ENCODE data around the gene LRP1.
"Not testable (repeated sequence)": the region's sequence is repeated elsewhere in the genome, so short reads cannot be mapped to it uniquely, and the experiment has no call there.

Gene LRP1

DNA sequence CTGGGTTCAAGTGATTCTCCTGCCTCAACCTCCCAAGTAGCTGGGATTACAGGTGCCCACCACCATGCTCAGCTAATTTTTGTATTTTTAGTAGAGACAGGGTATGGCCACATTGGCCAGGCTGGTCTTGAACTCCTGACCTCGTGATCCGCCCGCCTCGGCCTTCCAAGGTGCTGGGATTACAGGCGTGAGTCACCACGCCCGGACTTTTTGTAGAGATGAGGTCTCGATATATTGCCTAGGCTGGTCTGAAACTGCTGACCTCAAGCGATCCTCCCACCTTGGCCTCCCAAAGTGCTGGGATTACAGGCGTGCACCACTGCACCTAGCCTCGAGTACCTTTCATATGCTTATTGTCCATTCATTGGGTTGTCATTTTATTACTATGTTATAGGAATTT, 7.6 kb upstream of the LRP1 start:
- not testable (repeated sequence) for H3K9ac ChIP-seq (ENCODE audit: low read depth, low read length); H3K27me3 ChIP-seq (ENCODE audit: control insufficient read depth, insufficient read depth, low read length); H3K36me3 ChIP-seq (ENCODE audit: insufficient read depth, low read length); H3K4me2 ChIP-seq (ENCODE audit: low read length); H3K9me3 ChIP-seq (replicated peaks; ENCODE audit: low read length); H3K4me3 ChIP-seq (ENCODE audit: low read length)
- peaks cover 18% of the 10 kb centered on the region for H3K4me1 ChIP-seq (ENCODE audit: control insufficient read depth, insufficient read depth, low read length)

DNA sequence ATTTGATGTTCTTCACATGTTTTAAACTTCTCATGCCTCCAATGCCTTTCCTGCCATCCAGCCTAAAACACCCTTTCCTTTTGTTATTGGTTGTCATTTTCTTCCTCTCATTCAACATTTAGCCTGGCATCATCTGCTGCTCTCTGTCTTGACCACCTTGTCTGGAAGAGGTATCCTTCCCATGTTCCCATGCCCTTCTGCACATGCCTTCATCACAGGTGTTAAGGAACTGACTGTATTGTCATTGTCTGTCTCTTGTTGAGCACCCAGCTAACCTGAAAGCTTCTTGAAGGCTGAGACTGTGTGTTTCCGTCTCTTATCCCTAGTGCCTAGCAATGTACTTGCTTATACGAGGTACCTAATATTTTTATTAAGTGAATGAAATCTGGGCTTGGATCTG, 4.5 kb upstream of the LRP1 start:
- H3K4me1 ChIP-seq (ENCODE audit: control insufficient read depth, insufficient read depth, low read length), result peaks cover 19% of the 10 kb centered on the region
- no peaks in the 10 kb centered on the region for H3K36me3 ChIP-seq (ENCODE audit: insufficient read depth, low read length)
- H3K4me2 ChIP-seq (ENCODE audit: low read length), result no peak overlapping the region
- H3K27me3 ChIP-seq (ENCODE audit: control insufficient read depth, insufficient read depth, low read length), result no peaks in the 10 kb centered on the region
- H3K9ac ChIP-seq (ENCODE audit: low read depth, low read length), result no peak overlapping the region
- H3K9me3 ChIP-seq (replicated peaks; ENCODE audit: low read length), result no peaks in the 10 kb centered on the region
- no peak overlapping the region for H3K4me3 ChIP-seq (ENCODE audit: low read length)

GRCh38 chr12:57124261-57124877, 3.9 kb upstream of the LRP1 start:
- Histone ChIP-seq H3K4me1 (ENCODE audit: control insufficient read depth, insufficient read depth, low read length) (peaks cover 13% of the 10 kb centered on the region), H3K4me3 (ENCODE audit: low read length) (no peak overlapping the region), H3K4me2 (ENCODE audit: low read length) (no peak overlapping the region), H3K27me3 (ENCODE audit: control insufficient read depth, insufficient read depth, low read length) (no peaks in the 10 kb centered on the region), H3K36me3 (ENCODE audit: insufficient read depth, low read length) (no peaks in the 10 kb centered on the region), H3K9ac (ENCODE audit: low read depth, low read length) (no peak overlapping the region), H3K9me3 (replicated peaks; ENCODE audit: low read length) (no peaks in the 10 kb centered on the region)

DNA sequence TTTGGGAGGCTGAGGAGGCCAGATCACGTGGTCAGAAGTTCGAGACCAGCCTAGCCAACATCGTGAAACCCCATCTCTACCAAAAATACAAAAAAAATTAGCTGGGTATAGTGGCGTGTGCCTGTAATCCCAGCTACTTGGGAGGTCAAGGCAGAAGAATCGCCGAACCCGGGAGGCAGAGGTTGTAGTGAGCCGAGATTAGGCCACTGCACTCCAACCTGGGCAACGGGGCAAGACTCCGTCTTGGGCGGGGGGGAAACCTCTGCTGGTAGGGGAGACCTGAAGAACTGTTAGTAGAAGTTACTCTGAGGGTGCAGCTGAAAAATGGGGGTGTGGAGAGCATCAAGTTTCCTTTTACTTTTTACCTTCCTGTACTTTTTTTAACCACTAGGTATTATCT, 2.2 kb upstream of the LRP1 start:
- no peak overlapping the region for H3K4me3 ChIP-seq (ENCODE audit: low read length)
- no peak overlapping the region for H3K9ac ChIP-seq (ENCODE audit: low read depth, low read length)
- H3K4me1 ChIP-seq (ENCODE audit: control insufficient read depth, insufficient read depth, low read length), result peaks cover 19% of the 10 kb centered on the region
- H3K36me3 ChIP-seq (ENCODE audit: insufficient read depth, low read length), result peaks cover 3% of the 10 kb centered on the region
- no peak overlapping the region for H3K4me2 ChIP-seq (ENCODE audit: low read length)
- no peaks in the 10 kb centered on the region for H3K9me3 ChIP-seq (replicated peaks; ENCODE audit: low read length)
- no peaks in the 10 kb centered on the region for H3K27me3 ChIP-seq (ENCODE audit: control insufficient read depth, insufficient read depth, low read length)

DNA sequence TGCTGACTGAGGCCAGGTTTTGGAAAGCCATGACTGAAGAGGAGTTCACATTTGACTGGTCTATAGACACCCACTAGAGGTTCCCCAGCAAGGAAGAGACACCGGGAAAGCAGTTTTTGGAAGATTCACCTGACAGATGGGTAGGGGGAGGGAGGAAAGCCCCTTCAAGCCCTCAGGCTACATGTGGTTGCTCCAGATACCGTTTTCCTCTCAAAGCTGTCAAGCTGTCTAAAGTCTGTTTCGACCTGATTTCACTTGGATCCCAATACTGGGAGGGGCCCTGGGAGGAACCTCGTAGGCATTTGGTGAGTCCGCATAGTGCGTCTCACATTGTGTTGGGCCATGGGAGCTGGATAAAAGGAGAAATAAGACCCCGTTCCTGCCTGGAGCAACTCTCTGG, 1.7 kb upstream of the LRP1 start:
- H3K27me3 ChIP-seq (ENCODE audit: control insufficient read depth, insufficient read depth, low read length), result no peaks in the 10 kb centered on the region
- no peak overlapping the region for H3K4me3 ChIP-seq (ENCODE audit: low read length)
- H3K4me1 ChIP-seq (ENCODE audit: control insufficient read depth, insufficient read depth, low read length), result peaks cover 24% of the 10 kb centered on the region
- no peaks in the 10 kb centered on the region for H3K9me3 ChIP-seq (replicated peaks; ENCODE audit: low read length)
- H3K4me2 ChIP-seq (ENCODE audit: low read length), result no peak overlapping the region
- no peak overlapping the region for H3K9ac ChIP-seq (ENCODE audit: low read depth, low read length)
- peaks cover 6% of the 10 kb centered on the region for H3K36me3 ChIP-seq (ENCODE audit: insufficient read depth, low read length)

- Histone ChIP-seq H3K4me3 (ENCODE audit: low read length) (peak overlapping the region; percentile 80), H3K9me3 (replicated peaks; ENCODE audit: low read length) (no peaks in the 10 kb centered on the region), H3K36me3 (ENCODE audit: insufficient read depth, low read length) (peaks cover 13% of the 10 kb centered on the region), H3K27me3 (ENCODE audit: control insufficient read depth, insufficient read depth, low read length) (no peaks in the 10 kb centered on the region), H3K9ac (ENCODE audit: low read depth, low read length) (peak overlapping the region; percentile 79), H3K4me1 (ENCODE audit: control insufficient read depth, insufficient read depth, low read length) (peaks cover 30% of the 10 kb centered on the region), H3K4me2 (ENCODE audit: low read length) (peak overlapping the region; percentile 96)
Observed at GRCh38 chr12:57127101-57127725, 1.1 kb upstream of the LRP1 start.

GRCh38 chr12:57128519-57129247, 400 bp downstream of the LRP1 start:
- Histone ChIP-seq H3K4me1 (ENCODE audit: control insufficient read depth, insufficient read depth, low read length) (peaks cover 44% of the 10 kb centered on the region), H3K9ac (ENCODE audit: low read depth, low read length) (peak overlapping the region; percentile 75), H3K4me3 (ENCODE audit: low read length) (peak overlapping the region; percentile 80), H3K27me3 (ENCODE audit: control insufficient read depth, insufficient read depth, low read length) (no peaks in the 10 kb centered on the region), H3K4me2 (ENCODE audit: low read length) (peak overlapping the region; percentile 95), H3K36me3 (ENCODE audit: insufficient read depth, low read length) (peaks cover 14% of the 10 kb centered on the region), H3K9me3 (replicated peaks; ENCODE audit: low read length) (no peaks in the 10 kb centered on the region)

GRCh38 chr12:57129321-57129842, 1.1 kb downstream of the LRP1 start:
- Histone ChIP-seq H3K36me3 (ENCODE audit: insufficient read depth, low read length) (peaks cover 14% of the 10 kb centered on the region), H3K4me3 (ENCODE audit: low read length) (peak overlapping the region; percentile 80), H3K27me3 (ENCODE audit: control insufficient read depth, insufficient read depth, low read length) (no peaks in the 10 kb centered on the region), H3K9me3 (replicated peaks; ENCODE audit: low read length) (no peaks in the 10 kb centered on the region), H3K4me2 (ENCODE audit: low read length) (peak overlapping the region; percentile 95), H3K4me1 (ENCODE audit: control insufficient read depth, insufficient read depth, low read length) (peaks cover 51% of the 10 kb centered on the region), H3K9ac (ENCODE audit: low read depth, low read length) (peak overlapping the region; percentile 75)

- Histone ChIP-seq H3K27me3 (ENCODE audit: control insufficient read depth, insufficient read depth, low read length) (no peaks in the 10 kb centered on the region), H3K4me2 (ENCODE audit: low read length) (peak overlapping the region; percentile 95), H3K36me3 (ENCODE audit: insufficient read depth, low read length) (peaks cover 14% of the 10 kb centered on the region), H3K4me3 (ENCODE audit: low read length) (peak overlapping the region; percentile 80), H3K9ac (ENCODE audit: low read depth, low read length) (peak overlapping the region; percentile 75), H3K4me1 (ENCODE audit: control insufficient read depth, insufficient read depth, low read length) (peaks cover 56% of the 10 kb centered on the region), H3K9me3 (replicated peaks; ENCODE audit: low read length) (no peaks in the 10 kb centered on the region)
Observed at GRCh38 chr12:57129889-57130288, 1.6 kb downstream of the LRP1 start.

GRCh38 chr12:57130941-57131340, 2.7 kb downstream of the LRP1 start:
- Histone ChIP-seq H3K4me2 (ENCODE audit: low read length) (peak overlapping the region; percentile 95), H3K27me3 (ENCODE audit: control insufficient read depth, insufficient read depth, low read length) (no peaks in the 10 kb centered on the region), H3K4me1 (ENCODE audit: control insufficient read depth, insufficient read depth, low read length) (peaks cover 67% of the 10 kb centered on the region), H3K9me3 (replicated peaks; ENCODE audit: low read length) (no peaks in the 10 kb centered on the region), H3K4me3 (ENCODE audit: low read length) (peak overlapping the region; percentile 80), H3K9ac (ENCODE audit: low read depth, low read length) (peak overlapping the region; percentile 75), H3K36me3 (ENCODE audit: insufficient read depth, low read length) (peaks cover 14% of the 10 kb centered on the region)

GRCh38 chr12:57131896-57132744, 3.8 kb downstream of the LRP1 start:
- Histone ChIP-seq H3K9ac (ENCODE audit: low read depth, low read length) (peak overlapping the region; percentile 75), H3K4me1 (ENCODE audit: control insufficient read depth, insufficient read depth, low read length) (peaks cover 71% of the 10 kb centered on the region), H3K4me3 (ENCODE audit: low read length) (peak overlapping the region; percentile 80), H3K4me2 (ENCODE audit: low read length) (peak overlapping the region; percentile 95), H3K9me3 (replicated peaks; ENCODE audit: low read length) (no peaks in the 10 kb centered on the region), H3K27me3 (ENCODE audit: control insufficient read depth, insufficient read depth, low read length) (no peaks in the 10 kb centered on the region), H3K36me3 (ENCODE audit: insufficient read depth, low read length) (peaks cover 14% of the 10 kb centered on the region)

All from skeletal muscle satellite cell (primary cell).